Activated naive CD4-positive, alpha-beta T cell treated with anti-CD3 and anti-CD28 coated beads, Interleukin-2, amount 50 U/mL, for 24 hours (primary cell): ENCODE measurements around the gene JAZF1.

Experiments used
- H3K27ac Mint-ChIP-seq: one replicate; pipeline ENCODE4 v1.8.0; 2021; ENCODE audit warnings: mild to moderate bottlenecking, mixed read lengths
- H3K27me3 Mint-ChIP-seq: one replicate; pipeline ENCODE4 v1.8.0; 2021; ENCODE audit warnings: mixed read lengths
- H3K36me3 Mint-ChIP-seq: one replicate; pipeline ENCODE4 v1.8.0; 2021; ENCODE audit warnings: mixed read lengths
- H3K4me1 Mint-ChIP-seq: one replicate; pipeline ENCODE4 v1.8.0; 2021; ENCODE audit warnings: mixed read lengths
- H3K4me3 Mint-ChIP-seq: one replicate; pipeline ENCODE4 v1.8.0; 2021; ENCODE audit warnings: mild to moderate bottlenecking, mixed read lengths
- H3K9me3 Mint-ChIP-seq: one replicate; pipeline ENCODE4 v1.8.0; 2021; ENCODE audit warnings: mixed read lengths

The JAZF1 gene

GRCh38 chr7:28091190-28091589 lies 89.4 kb downstream of the JAZF1 start:
- peaks cover 32% of the 10 kb centered on the region for H3K4me1 Mint-ChIP-seq
- H3K4me3 Mint-ChIP-seq, result no peak overlapping the region
- H3K27ac Mint-ChIP-seq, result no peak overlapping the region
- no peaks in the 10 kb centered on the region for H3K36me3 Mint-ChIP-seq
- H3K9me3 Mint-ChIP-seq, result no peaks in the 10 kb centered on the region
- no peaks in the 10 kb centered on the region for H3K27me3 Mint-ChIP-seq

- Mint-ChIP-seq H3K27ac (no peak overlapping the region), H3K4me3 (no peak overlapping the region), H3K27me3 (no peaks in the 10 kb centered on the region), H3K9me3 (no peaks in the 10 kb centered on the region), H3K36me3 (no peaks in the 10 kb centered on the region), H3K4me1 (peaks cover 24% of the 10 kb centered on the region)
Measured at GRCh38 chr7:28088901-28089714, 91.5 kb downstream of the JAZF1 start.

GRCh38 chr7:28088032-28088431 lies 92.6 kb downstream of the JAZF1 start:
- Mint-ChIP-seq H3K4me1 (peaks cover 26% of the 10 kb centered on the region), H3K27me3 (no peaks in the 10 kb centered on the region), H3K27ac (no peak overlapping the region), H3K4me3 (no peak overlapping the region), H3K36me3 (no peaks in the 10 kb centered on the region), H3K9me3 (no peaks in the 10 kb centered on the region)

- H3K4me3 Mint-ChIP-seq, result no peak overlapping the region
Measured at GRCh38 chr7:28086198-28086597, 94.4 kb downstream of the JAZF1 start.

GRCh38 chr7:28083998-28084985 lies 96.3 kb downstream of the JAZF1 start:
- H3K27ac Mint-ChIP-seq, result no peak overlapping the region
- no peak overlapping the region for H3K4me3 Mint-ChIP-seq
- peaks cover 21% of the 10 kb centered on the region for H3K4me1 Mint-ChIP-seq
- no peaks in the 10 kb centered on the region for H3K27me3 Mint-ChIP-seq
- H3K9me3 Mint-ChIP-seq, result no peaks in the 10 kb centered on the region
- no peaks in the 10 kb centered on the region for H3K36me3 Mint-ChIP-seq

More at GRCh38 chr7:28086198-28086597, 94.4 kb downstream of the JAZF1 start:
- no peaks in the 10 kb centered on the region for H3K36me3 Mint-ChIP-seq
- H3K27ac Mint-ChIP-seq, result no peak overlapping the region
- no peaks in the 10 kb centered on the region for H3K9me3 Mint-ChIP-seq
- peaks cover 30% of the 10 kb centered on the region for H3K4me1 Mint-ChIP-seq
- H3K27me3 Mint-ChIP-seq, result no peaks in the 10 kb centered on the region

GRCh38 chr7:28083164-28083997 lies 97.2 kb downstream of the JAZF1 start:
- no peaks in the 10 kb centered on the region for H3K27me3 Mint-ChIP-seq
- no peaks in the 10 kb centered on the region for H3K36me3 Mint-ChIP-seq
- H3K4me3 Mint-ChIP-seq, result no peak overlapping the region
- H3K27ac Mint-ChIP-seq, result no peak overlapping the region
- H3K9me3 Mint-ChIP-seq, result no peaks in the 10 kb centered on the region
- H3K4me1 Mint-ChIP-seq, result peaks cover 16% of the 10 kb centered on the region

GRCh38 chr7:28082071-28082470 lies 98.5 kb downstream of the JAZF1 start:
- Mint-ChIP-seq H3K9me3 (no peaks in the 10 kb centered on the region), H3K27me3 (no peaks in the 10 kb centered on the region), H3K4me1 (peaks cover 23% of the 10 kb centered on the region), H3K27ac (no peak overlapping the region), H3K4me3 (no peak overlapping the region), H3K36me3 (no peaks in the 10 kb centered on the region)

GRCh38 chr7:28081016-28081415 lies 99.6 kb downstream of the JAZF1 start:
- Mint-ChIP-seq H3K9me3 (no peaks in the 10 kb centered on the region), H3K27me3 (no peaks in the 10 kb centered on the region), H3K4me3 (no peak overlapping the region), H3K4me1 (peaks cover 18% of the 10 kb centered on the region), H3K27ac (no peak overlapping the region), H3K36me3 (no peaks in the 10 kb centered on the region)

GRCh38 chr7:28078036-28078901 lies 102.3 kb downstream of the JAZF1 start:
- Mint-ChIP-seq H3K4me3 (no peak overlapping the region), H3K9me3 (no peaks in the 10 kb centered on the region), H3K4me1 (peaks cover 18% of the 10 kb centered on the region), H3K36me3 (no peaks in the 10 kb centered on the region), H3K27me3 (no peaks in the 10 kb centered on the region), H3K27ac (no peak overlapping the region)

- H3K27ac Mint-ChIP-seq, result no peak overlapping the region
- H3K4me3 Mint-ChIP-seq, result no peak overlapping the region
- H3K4me1 Mint-ChIP-seq, result peaks cover 15% of the 10 kb centered on the region
- H3K27me3 Mint-ChIP-seq, result no peaks in the 10 kb centered on the region
- H3K9me3 Mint-ChIP-seq, result no peaks in the 10 kb centered on the region
- no peaks in the 10 kb centered on the region for H3K36me3 Mint-ChIP-seq
Measured at GRCh38 chr7:28077616-28078015, 103.0 kb downstream of the JAZF1 start.

GRCh38 chr7:28076423-28077200 lies 104.0 kb downstream of the JAZF1 start:
- H3K4me3 Mint-ChIP-seq, result no peak overlapping the region
- H3K4me1 Mint-ChIP-seq, result peaks cover 15% of the 10 kb centered on the region
- H3K27ac Mint-ChIP-seq, result no peak overlapping the region
- H3K36me3 Mint-ChIP-seq, result no peaks in the 10 kb centered on the region
- no peaks in the 10 kb centered on the region for H3K9me3 Mint-ChIP-seq
- no peaks in the 10 kb centered on the region for H3K27me3 Mint-ChIP-seq

- no peak overlapping the region for H3K27ac Mint-ChIP-seq
- H3K4me3 Mint-ChIP-seq, result no peak overlapping the region
- H3K27me3 Mint-ChIP-seq, result no peaks in the 10 kb centered on the region
- H3K36me3 Mint-ChIP-seq, result no peaks in the 10 kb centered on the region
- H3K9me3 Mint-ChIP-seq, result no peaks in the 10 kb centered on the region
- peaks cover 11% of the 10 kb centered on the region for H3K4me1 Mint-ChIP-seq
Measured at GRCh38 chr7:28075674-28076358, 104.8 kb downstream of the JAZF1 start.

GRCh38 chr7:28072876-28073514 lies 107.6 kb downstream of the JAZF1 start:
- H3K4me1 Mint-ChIP-seq, result peaks cover 6% of the 10 kb centered on the region
- H3K27ac Mint-ChIP-seq, result no peak overlapping the region
- no peaks in the 10 kb centered on the region for H3K27me3 Mint-ChIP-seq
- no peaks in the 10 kb centered on the region for H3K9me3 Mint-ChIP-seq
- no peak overlapping the region for H3K4me3 Mint-ChIP-seq
- H3K36me3 Mint-ChIP-seq, result no peaks in the 10 kb centered on the region
